Hepatocyte (in vitro differentiated cells): ENCODE measurements around the gene BCOR. TPM values are rescaled to one million over a fixed set of nuclear protein-coding genes. Genes with fewer than 3 reads are reported as not detected.

Source experiments
- DNase-seq: peaks from one replicate; pipeline ENCODE4 v3.0.0-alpha.2; 2016; ENCODE audit warnings: low spot score
- H2AFZ ChIP-seq: fragments of 200-600 bp; sonication (generic); 2 replicates; pipeline ENCODE4 v1.6.0; 2016; ENCODE audit warnings: antibody characterized with exemption, mild to moderate bottlenecking
- H3K27ac ChIP-seq: fragments of 200-600 bp; sonication (generic); 2 replicates; pipeline ENCODE4 v1.5.1; 2016; ENCODE audit warnings: mild to moderate bottlenecking
- H3K27me3 ChIP-seq: fragments of 200-600 bp; sonication (generic); 2 replicates; pipeline ENCODE4 v1.6.1; 2016
- H3K36me3 ChIP-seq: fragments of 200-600 bp; sonication (generic); replicated peaks from 2 replicates; pipeline ENCODE4 v1.5.1; 2016; ENCODE audit warnings: low read depth; ENCODE audit not compliant: insufficient read depth
- H3K4me1 ChIP-seq: fragments of 200-600 bp; sonication (generic); 2 replicates; pipeline ENCODE4 v1.5.1; 2016; ENCODE audit warnings: mild to moderate bottlenecking, moderate library complexity; ENCODE audit not compliant: insufficient read depth
- H3K4me2 ChIP-seq: fragments of 200-600 bp; sonication (generic); 2 replicates; pipeline ENCODE4 v1.6.0; 2016
- H3K4me3 ChIP-seq: fragments of 200-600 bp; sonication (generic); 2 replicates; pipeline ENCODE4 v1.5.1; 2016; ENCODE audit warnings: mild to moderate bottlenecking
- H3K79me2 ChIP-seq: fragments of 200-600 bp; sonication (generic); 2 replicates; pipeline ENCODE4 v1.6.0; 2017; ENCODE audit warnings: mild to moderate bottlenecking
- H3K9me2 ChIP-seq: fragments of 200-600 bp; sonication (generic); replicated peaks from 2 replicates; pipeline ENCODE4 v1.6.0; 2017; ENCODE audit warnings: mild to moderate bottlenecking; ENCODE audit not compliant: insufficient read depth
- H3K9me3 ChIP-seq: fragments of 200-600 bp; sonication (generic); 2 replicates; pipeline ENCODE4 v1.5.1; 2016; ENCODE audit warnings: low read depth, mild to moderate bottlenecking
- H4K20me1 ChIP-seq: fragments of 200-600 bp; sonication (generic); 2 replicates; pipeline ENCODE4 v1.6.0; 2016; ENCODE audit warnings: mild to moderate bottlenecking; ENCODE audit not compliant: insufficient read depth, poor library complexity, severe bottlenecking
- CTCF ChIP-seq: fragments of 200-600 bp; sonication (generic); IDR thresholded peaks from 2 replicates; pipeline ENCODE4 v1.5.1; 2016; ENCODE audit warnings: antibody characterized with exemption, mild to moderate bottlenecking; ENCODE audit not compliant: poor library complexity
- EZH2 ChIP-seq: fragments of 200-600 bp; sonication (generic); IDR thresholded peaks from 2 replicates; pipeline ENCODE4 v1.6.1; 2016; ENCODE audit warnings: antibody characterized with exemption, mild to moderate bottlenecking, borderline replicate concordance
- EZH2phosphoT487 ChIP-seq: fragments of 200-600 bp; sonication (generic); IDR thresholded peaks from one replicate; pipeline ENCODE4 v1.6.1; 2018; ENCODE audit warnings: antibody characterized with exemption, mild to moderate bottlenecking, low read depth, moderate library complexity; ENCODE audit not compliant: unreplicated experiment, severe bottlenecking
- WGBS: methylation state at CpG from one replicate; pipeline ENCODE4 v1.1.6; 2016; ENCODE audit warnings: low lambda C conversion rate; ENCODE audit errors: missing lambda C conversion rate; 5-methylcytosine and 5-hydroxymethylcytosine counted together
- polyA plus RNA-seq: library from polyadenylated mRNA; unstranded; fragments of >200 nt; fragmentation: Nextera tagmentation; extraction: Ambion mirVana; gene quantifications from 2 replicates; pipeline ENCODE4 v1.2.1, GENCODE V29; 2016
- total RNA-seq: library from RNA; depleted of rRNA; stranded (reverse); fragments of >200 nt; gene quantifications from 2 replicates; pipeline ENCODE4 v1.2.3, GENCODE V29; 2014

BCOR gene
- total and polyA plus RNA-seq, 2 experiments from 2014 or later, result 13.6 to 22.9 TPM

DNA sequence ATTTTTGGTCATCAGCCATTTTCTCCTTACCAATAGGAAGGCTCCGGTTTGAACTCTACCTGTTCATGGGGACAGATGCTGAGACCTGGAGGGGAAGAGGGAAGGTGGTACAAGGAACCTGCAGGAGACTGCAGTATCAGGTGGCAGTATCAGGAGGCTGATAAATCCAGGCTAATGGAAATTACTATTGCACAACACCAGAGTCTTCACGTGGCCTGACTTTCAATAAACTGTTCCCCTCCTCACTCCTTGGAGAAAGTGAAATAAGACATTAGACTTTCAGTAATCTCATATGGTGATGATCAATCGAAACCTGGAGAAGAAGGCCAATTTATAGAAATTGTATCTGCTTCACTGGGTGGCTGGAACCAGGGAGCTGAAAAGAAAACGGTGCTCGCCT, 46.2 kb upstream of the BCOR start:
- TF ChIP-seq CTCF (no peak), EZH2phosphoT487 (no peak), EZH2 (no peak)
- WGBS, result 79% methylated on average over 5 of the region's 5 CpGs
- no peaks in the 10 kb centered on the region for H3K9me2 ChIP-seq
- H3K27me3 ChIP-seq, result peaks cover 52% of the 10 kb centered on the region
- no peak overlapping the region for H3K27ac ChIP-seq
- no peaks in the 10 kb centered on the region for H3K9me3 ChIP-seq
- no peak overlapping the region for H2AFZ ChIP-seq
- no peak overlapping the region for H3K4me3 ChIP-seq
- no peaks in the 10 kb centered on the region for H4K20me1 ChIP-seq
- H3K4me1 ChIP-seq, result peaks cover 47% of the 10 kb centered on the region
- DNase-seq, result no peak
- no peaks in the 10 kb centered on the region for H3K36me3 ChIP-seq
- peaks cover 8% of the 10 kb centered on the region for H3K79me2 ChIP-seq
- no peak overlapping the region for H3K4me2 ChIP-seq

DNA sequence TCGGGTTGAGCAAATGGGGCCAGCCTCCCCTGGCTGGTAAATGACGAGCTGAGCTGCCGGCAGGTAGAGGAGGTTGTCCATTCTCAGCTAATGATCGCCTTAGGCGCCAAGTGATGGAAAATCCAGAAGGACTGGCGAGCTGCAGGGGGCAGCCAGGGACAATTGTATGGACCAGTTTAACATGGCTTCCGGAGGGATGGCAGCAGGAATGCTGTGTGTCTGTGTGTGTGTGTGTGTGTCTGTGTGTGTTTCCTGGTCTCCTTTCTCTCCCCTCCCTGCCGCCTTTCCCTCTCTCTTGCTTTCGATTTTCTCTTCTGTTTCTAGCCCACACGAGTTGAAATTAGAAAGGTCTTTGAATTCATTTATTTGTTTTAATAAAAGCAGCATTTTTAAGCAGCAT, 45.2 kb upstream of the BCOR start:
- Histone ChIP-seq H3K9me3 (no peaks in the 10 kb centered on the region), H3K4me2 (no peak overlapping the region), H3K4me1 (peaks cover 37% of the 10 kb centered on the region), H3K36me3 (no peaks in the 10 kb centered on the region), H3K27me3 (peaks cover 44% of the 10 kb centered on the region), H4K20me1 (no peaks in the 10 kb centered on the region), H3K4me3 (no peak overlapping the region), H2AFZ (no peak overlapping the region), H3K79me2 (peaks cover 8% of the 10 kb centered on the region), H3K9me2 (no peaks in the 10 kb centered on the region), H3K27ac (no peak overlapping the region)
- TF ChIP-seq EZH2phosphoT487 (no peak), CTCF (no peak), EZH2 (no peak)
- DNase-seq, result no peak
- 73% methylated on average over 10 of the region's 10 CpGs for WGBS

DNA sequence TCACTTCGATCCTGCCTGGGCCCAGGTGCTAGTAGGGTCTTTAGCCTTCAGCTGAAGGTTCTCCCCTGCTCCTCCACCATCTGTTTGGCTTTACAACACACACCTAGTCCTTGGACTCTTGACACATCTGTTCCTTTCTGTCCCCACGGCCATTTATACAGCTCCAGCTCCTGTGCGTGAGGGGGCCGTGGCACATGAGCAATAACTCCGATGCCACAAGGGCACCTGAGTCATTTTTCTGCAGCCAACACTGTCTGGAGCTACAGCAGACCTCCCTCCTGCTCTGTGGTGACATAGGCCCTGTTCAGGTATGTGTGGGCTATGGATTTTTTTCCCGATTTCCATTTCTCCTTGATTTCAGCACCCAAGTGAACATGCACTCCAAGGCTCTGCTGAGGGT, 44.7 kb upstream of the BCOR start:
- WGBS, result 86% methylated on average over 6 of the region's 6 CpGs
- Histone ChIP-seq H3K4me3 (no peak overlapping the region), H3K4me2 (no peak overlapping the region), H3K9me3 (no peaks in the 10 kb centered on the region), H2AFZ (no peak overlapping the region), H3K27ac (no peak overlapping the region), H3K36me3 (no peaks in the 10 kb centered on the region), H3K79me2 (peaks cover 8% of the 10 kb centered on the region), H3K4me1 (peaks cover 34% of the 10 kb centered on the region), H3K9me2 (no peaks in the 10 kb centered on the region), H3K27me3 (peaks cover 38% of the 10 kb centered on the region), H4K20me1 (no peaks in the 10 kb centered on the region)
- no peak for DNase-seq
- TF ChIP-seq CTCF, result no peak
- TF ChIP-seq EZH2phosphoT487, result no peak
- TF ChIP-seq EZH2, result no peak
